ENCODE measurements around the gene KLHL22. TPM values are rescaled to one million over a fixed set of nuclear protein-coding genes. Genes with fewer than 3 reads are reported as not detected.
"Not testable (repeated sequence)": the region's sequence is repeated elsewhere in the genome, so short reads cannot be mapped to it uniquely, and the experiment has no call there.

The KLHL22 gene
- total and polyA plus RNA-seq, 2 of the 4 experiments (the other 2 are of a cell fraction) = 27.1 to 30.1 TPM

GRCh38 chr22:20494978-20495860 is at the start of gene KLHL22 (continued):
- TF ChIP-seq CHD1 (IDR thresholded peaks at IDR 0.05; ENCODE audit: low read depth, low read length) (no peak), ELK1 (IDR thresholded peaks at IDR 0.05; ENCODE audit: borderline replicate concordance, low read depth, low read length) (no peak), BHLHE40 (IDR thresholded peaks at IDR 0.05; ENCODE audit: low read depth, low read length) (no peak), NFE2L2 (IDR thresholded peaks at IDR 0.05; ENCODE audit: low read depth, low read length) (no peak), RCOR1 (IDR thresholded peaks at IDR 0.05; ENCODE audit: insufficient replicate concordance, low read length) (no peak), FOS (IDR thresholded peaks at IDR 0.05; ENCODE audit: low read depth, low read length) (no peak)

GRCh38 chr22:20545318-20545634 is 49.7 kb upstream of the KLHL22 start:
- whole genome bisulfite sequencing, 2 experiments (ENCODE audit: extremely low coverage in 2 of 2, insufficient read length in 1 of 2) = no CpG with 5 or more reads among the region's 3 CpGs
- H3K27ac ChIP-seq (ENCODE audit: insufficient read depth, low read length); POLR2A ChIA-PET (ENCODE audit: unreplicated experiment): not testable (repeated sequence)

More at GRCh38 chr22:20545318-20545634, 49.7 kb upstream of the KLHL22 start:
- H3K14ac ChIP-seq (replicated peaks; ENCODE audit: low read depth, low read length); H3K23ac ChIP-seq (ENCODE audit: low read depth, low read length); H3K9ac ChIP-seq (ENCODE audit: low read depth, low read length); intact Hi-C loops (cut with micrococcal nuclease); H2BK120ac ChIP-seq (ENCODE audit: low read depth, low read length); H3K56ac ChIP-seq (ENCODE audit: extremely low read depth, insufficient read depth, low read length); H2BK20ac ChIP-seq (ENCODE audit: low read depth, low read length); in situ Hi-C loops (cut with MboI; ENCODE audit: low sequenced_read_pairs); BruUV-seq (replicated peaks); H4K8ac ChIP-seq (ENCODE audit: low read depth in 2 of 2, low read length in 2 of 2); H3K4me3 ChIP-seq (ENCODE audit: insufficient read depth, low read depth, low read length); H4K5ac ChIP-seq (ENCODE audit: low read depth, low read length); H2AK5ac ChIP-seq (ENCODE audit: low read depth, low read length); H2AFZ ChIP-seq (replicated peaks; ENCODE audit: low read length, poor library complexity); H2AK9ac ChIP-seq (replicated peaks; ENCODE audit: low read depth, low read length, poor library complexity); H2BK15ac ChIP-seq (ENCODE audit: low read depth, low read length); H4K91ac ChIP-seq (ENCODE audit: insufficient read depth, low read depth, low read length); dilution Hi-C loops (cut with HindIII; ENCODE audit: low sequenced_read_pairs, unreplicated experiment); H2BK5ac ChIP-seq (ENCODE audit: low read depth, low read length, poor library complexity, severe bottlenecking); H3K4me2 ChIP-seq (ENCODE audit: low read depth, low read length); H3K18ac ChIP-seq (ENCODE audit: low read depth, low read length); H3K4ac ChIP-seq (ENCODE audit: low read depth, low read length); H3K9me3 ChIP-seq (ENCODE audit: control insufficient read depth, insufficient read depth, low read length); ATAC-seq (ENCODE audit: low read depth); H3K27me3 ChIP-seq (ENCODE audit: control insufficient read depth, insufficient read depth, low read length); DNase-seq; CTCF ChIA-PET: not testable (repeated sequence)
- Histone ChIP-seq H3K9me1 (ENCODE audit: insufficient read depth, low read length) (peaks cover 27% of the 10 kb centered on the region), H3K79me1 (ENCODE audit: low read depth in 1 of 2, low read length in 2 of 2) (peaks cover 11 to 62% of the 10 kb centered on the region in 2 experiments; a peak in 3 of 4 replicates), H4K20me1 (ENCODE audit: insufficient read depth, low read length) (peaks cover 55% of the 10 kb centered on the region), H3K36me3 (ENCODE audit: control insufficient read depth, insufficient read depth, low read length) (peaks cover 15% of the 10 kb centered on the region), H3K4me1 (ENCODE audit: control insufficient read depth, insufficient read depth, low read length) (peaks cover 21% of the 10 kb centered on the region)

All from IMR-90 (cell line).